ENCODE results near the gene ST6GAL1. TPM values are rescaled to one million over a fixed set of nuclear protein-coding genes. Genes with fewer than 3 reads are reported as not detected.

Gene ST6GAL1
- total and polyA plus RNA-seq, 2 of the 4 experiments (the other 2 are of a cell fraction), result 1.4 to 2.9 TPM

DNA sequence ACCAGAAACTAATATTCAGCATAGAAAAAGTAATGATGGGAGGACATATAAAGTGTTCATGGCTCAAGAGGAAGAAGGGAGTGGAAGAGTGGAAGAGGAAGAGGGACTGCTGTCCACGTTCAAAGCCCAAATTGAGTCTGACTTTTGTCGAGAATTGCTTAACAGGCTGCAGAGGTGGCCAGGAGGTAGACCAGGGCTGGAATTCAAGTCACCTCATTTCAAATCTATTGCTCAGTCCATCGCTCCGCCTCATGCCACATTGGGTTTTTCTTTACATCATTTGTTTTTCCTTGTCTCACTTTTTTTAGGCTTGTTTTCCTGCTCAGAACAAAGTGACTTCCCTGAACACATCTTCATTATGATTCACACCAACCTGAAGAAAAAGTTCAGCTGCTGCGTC is 112.0 kb downstream of the ST6GAL1 start:
- DNase-seq, result no peak
- no peaks in the 10 kb centered on the region for H3K79me1 ChIP-seq (ENCODE audit: low read depth in 1 of 2, low read length in 2 of 2)
- no TSS peak for BruUV-seq (replicated peaks)

More for the DNA sequence above, 112.0 kb downstream of the ST6GAL1 start:
- in situ Hi-C loops (cut with MboI; ENCODE audit: low sequenced_read_pairs), result no loop called here
- no peaks in the 10 kb centered on the region for H3K27me3 ChIP-seq (ENCODE audit: control insufficient read depth, insufficient read depth, low read length)
- ChIA-PET CTCF (no interaction called here), POLR2A (ENCODE audit: unreplicated experiment) (no interaction called here)
- no peak overlapping the region for H3K27ac ChIP-seq (ENCODE audit: insufficient read depth, low read length)
- no peak overlapping the region for H3K4me3 ChIP-seq (ENCODE audit: insufficient read depth, low read depth, low read length)
- no peak overlapping the region for H3K4me2 ChIP-seq (ENCODE audit: low read depth, low read length)
- no peak overlapping the region for H2BK20ac ChIP-seq (ENCODE audit: low read depth, low read length)
- no peak overlapping the region for H3K14ac ChIP-seq (replicated peaks; ENCODE audit: low read depth, low read length)
- H4K8ac ChIP-seq (ENCODE audit: low read depth in 2 of 2, low read length in 2 of 2), result no peak overlapping the region
- H2AFZ ChIP-seq (replicated peaks; ENCODE audit: low read length, poor library complexity), result no peak overlapping the region
- no peak overlapping the region for H3K23ac ChIP-seq (ENCODE audit: low read depth, low read length)
- H2BK15ac ChIP-seq (ENCODE audit: low read depth, low read length), result no peak overlapping the region
- H3K18ac ChIP-seq (ENCODE audit: low read depth, low read length), result no peak overlapping the region
- WGBS, 2 experiments (ENCODE audit: extremely low coverage in 2 of 2, insufficient read length in 1 of 2), result no CpG with 5 or more reads among the region's 5 CpGs
- no peak overlapping the region for H4K91ac ChIP-seq (ENCODE audit: insufficient read depth, low read depth, low read length)
- no peak overlapping the region for H3K4ac ChIP-seq (ENCODE audit: low read depth, low read length)
- intact Hi-C loops (cut with micrococcal nuclease), result no loop called here
- H2AK9ac ChIP-seq (replicated peaks; ENCODE audit: low read depth, low read length, poor library complexity), result no peak overlapping the region
- no peak overlapping the region for H2AK5ac ChIP-seq (ENCODE audit: low read depth, low read length)
- H3K36me3 ChIP-seq (ENCODE audit: control insufficient read depth, insufficient read depth, low read length), result no peaks in the 10 kb centered on the region
- H4K20me1 ChIP-seq (ENCODE audit: insufficient read depth, low read length), result no peaks in the 10 kb centered on the region
- H4K5ac ChIP-seq (ENCODE audit: low read depth, low read length), result no peak overlapping the region
- TF ChIP-seq MAZ (IDR thresholded peaks at IDR 0.05; ENCODE audit: borderline replicate concordance, low read depth, low read length), result no peak
- TF ChIP-seq, protein P1, sequence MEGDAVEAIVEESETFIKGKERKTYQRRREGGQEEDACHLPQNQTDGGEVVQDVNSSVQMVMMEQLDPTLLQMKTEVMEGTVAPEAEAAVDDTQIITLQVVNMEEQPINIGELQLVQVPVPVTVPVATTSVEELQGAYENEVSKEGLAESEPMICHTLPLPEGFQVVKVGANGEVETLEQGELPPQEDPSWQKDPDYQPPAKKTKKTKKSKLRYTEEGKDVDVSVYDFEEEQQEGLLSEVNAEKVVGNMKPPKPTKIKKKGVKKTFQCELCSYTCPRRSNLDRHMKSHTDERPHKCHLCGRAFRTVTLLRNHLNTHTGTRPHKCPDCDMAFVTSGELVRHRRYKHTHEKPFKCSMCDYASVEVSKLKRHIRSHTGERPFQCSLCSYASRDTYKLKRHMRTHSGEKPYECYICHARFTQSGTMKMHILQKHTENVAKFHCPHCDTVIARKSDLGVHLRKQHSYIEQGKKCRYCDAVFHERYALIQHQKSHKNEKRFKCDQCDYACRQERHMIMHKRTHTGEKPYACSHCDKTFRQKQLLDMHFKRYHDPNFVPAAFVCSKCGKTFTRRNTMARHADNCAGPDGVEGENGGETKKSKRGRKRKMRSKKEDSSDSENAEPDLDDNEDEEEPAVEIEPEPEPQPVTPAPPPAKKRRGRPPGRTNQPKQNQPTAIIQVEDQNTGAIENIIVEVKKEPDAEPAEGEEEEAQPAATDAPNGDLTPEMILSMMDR (conservative IDR thresholded peaks at IDR 0.05; ENCODE audit: low read depth, low read length), result no peak
- H3K9ac ChIP-seq (ENCODE audit: low read depth, low read length), result no peak overlapping the region
- H2BK120ac ChIP-seq (ENCODE audit: low read depth, low read length), result no peak overlapping the region
- no peaks in the 10 kb centered on the region for H3K9me3 ChIP-seq (ENCODE audit: control insufficient read depth, insufficient read depth, low read length)
- no peaks in the 10 kb centered on the region for H3K4me1 ChIP-seq (ENCODE audit: control insufficient read depth, insufficient read depth, low read length)
- no peaks in the 10 kb centered on the region for H3K9me1 ChIP-seq (ENCODE audit: insufficient read depth, low read length)
- no peak for ATAC-seq (ENCODE audit: low read depth)
- no peak overlapping the region for H3K56ac ChIP-seq (ENCODE audit: extremely low read depth, insufficient read depth, low read length)
- dilution Hi-C loops (cut with HindIII; ENCODE audit: low sequenced_read_pairs, unreplicated experiment), result no loop called here
- no peak overlapping the region for H2BK5ac ChIP-seq (ENCODE audit: low read depth, low read length, poor library complexity, severe bottlenecking)
